Skin of body (tissue), 2 donors: Measurements from ENCODE around the gene PCBP4. TPM values are rescaled to one million over a fixed set of nuclear protein-coding genes. Genes with fewer than 3 reads are reported as not detected.
"Not testable (repeated sequence)": the region's sequence is repeated elsewhere in the genome, so short reads cannot be mapped to it uniquely, and the experiment has no call there.

Experiments
- DNase-seq: peaks from one replicate; lab custom pipeline; 2025; lab: John Stamatoyannopoulos, UW
- total RNA-seq: library from RNA; depleted of rRNA; stranded (reverse); fragments of >200 nt; gene quantifications from one replicate; pipeline ENCODE4 v1.2.3, GENCODE V29; 2014

The PCBP4 gene
- total RNA-seq, 1 donor from 2014 or later: 13.6 TPM

- no peak for DNase-seq
Measured at GRCh38 chr3:51940648-51941462, 26.4 kb downstream of the PCBP4 start.

GRCh38 chr3:51938780-51939425 lies 28.4 kb downstream of the PCBP4 start:
- DNase-seq: no peak

- DNase-seq: no peak
Measured at GRCh38 chr3:51937611-51938450, 29.4 kb downstream of the PCBP4 start.

- no peak for DNase-seq
Measured at GRCh38 chr3:51937014-51937413, 30.2 kb downstream of the PCBP4 start.

GRCh38 chr3:51935886-51936755 lies 31.1 kb downstream of the PCBP4 start:
- DNase-seq: no peak

GRCh38 chr3:51934991-51935885 lies 32.0 kb downstream of the PCBP4 start:
- DNase-seq: no peak

GRCh38 chr3:51934139-51934850 lies 33.0 kb downstream of the PCBP4 start:
- no peak for DNase-seq

- no peak for DNase-seq
Measured at GRCh38 chr3:51933471-51934138, 33.6 kb downstream of the PCBP4 start.

- no peak for DNase-seq
Measured at GRCh38 chr3:51932471-51933370, 34.5 kb downstream of the PCBP4 start.

- no peak for DNase-seq
Measured at GRCh38 chr3:51931756-51932155, 35.5 kb downstream of the PCBP4 start.

- DNase-seq: no peak
Measured at GRCh38 chr3:51930439-51930838, 36.8 kb downstream of the PCBP4 start.

- no peak for DNase-seq
Measured at GRCh38 chr3:51929420-51930003, 37.7 kb downstream of the PCBP4 start.

GRCh38 chr3:51928981-51929380 lies 38.3 kb downstream of the PCBP4 start:
- not testable (repeated sequence) for DNase-seq

- DNase-seq: no peak
Measured at GRCh38 chr3:51928438-51928837, 38.8 kb downstream of the PCBP4 start.

- no peak for DNase-seq
Measured at GRCh38 chr3:51927061-51927977, 39.9 kb downstream of the PCBP4 start.

GRCh38 chr3:51921081-51921578 lies 46.1 kb downstream of the PCBP4 start:
- DNase-seq: no peak
